Thoracic aorta (tissue), 2 donors: ENCODE results near the gene UBL7. TPM values are rescaled to one million over a fixed set of nuclear protein-coding genes. Genes with fewer than 3 reads are reported as not detected.
A peak's percentile ranks its signal among the peaks of the same experiment; 100 is the strongest.

Experiments
- ATAC-seq: fragments of 150-250 bp; one replicate; pipeline ENCODE4 v1.8.0; 2017; ENCODE audit warnings: low read depth; ENCODE audit not compliant: insufficient number of reproducible peaks, low FRiP score
- DNase-seq: peaks from one replicate; pipeline ENCODE4 v3.0.0-alpha.2; 2020; ENCODE audit warnings: low spot score
- H3K27ac ChIP-seq, 2 donors: fragments of 200-600 bp; sonication (generic); 1 replicate in 1 of 2; 2 replicates in 1 of 2; pipeline ENCODE4 v1.5.1; 2016; ENCODE audit warnings: mild to moderate bottlenecking in 2 of 2, moderate library complexity in 2 of 2
- H3K27me3 ChIP-seq: fragments of 200-600 bp; sonication (generic); replicated peaks from 2 replicates; pipeline ENCODE4 v1.6.0; 2016; ENCODE audit warnings: mild to moderate bottlenecking; ENCODE audit not compliant: insufficient read depth
- H3K36me3 ChIP-seq: fragments of 200-600 bp; sonication (generic); one replicate; pipeline ENCODE4 v1.5.1; 2016
- H3K4me1 ChIP-seq, 2 donors: fragments of 200-600 bp; sonication (generic); 1 replicate in 1 of 2; 2 replicates in 1 of 2; pipeline versions ENCODE4 v1.5.1 to v1.6.0; 2016; ENCODE audit warnings: low read depth in 2 of 2, mild to moderate bottlenecking in 1 of 2; ENCODE audit not compliant: control insufficient read depth in 1 of 2
- H3K4me3 ChIP-seq: fragments of 200-600 bp; sonication (generic); 2 replicates; pipeline ENCODE4 v1.5.1; 2016; ENCODE audit warnings: mild to moderate bottlenecking
- H3K9me3 ChIP-seq: fragments of 200-600 bp; sonication (generic); 2 replicates; pipeline ENCODE4 v1.5.1; 2016
- total RNA-seq, 2 donors: library from RNA; depleted of rRNA; stranded (reverse); fragments of >200 nt; gene quantifications; one replicate each; pipeline versions ENCODE4 v1.1.0 to v1.2.3, GENCODE V29; 2016
- TF ChIP-seq, protein P1 (sequence below): fragments of 200-600 bp; sonication (generic); IDR thresholded peaks from one replicate; pipeline ENCODE4 v1.5.1; 2019; ENCODE audit warnings: antibody characterized with exemption

Gene UBL7
- total RNA-seq, 2 donors from 2014 or later, result 41.1 to 70.5 TPM

GRCh38 chr15:74428970-74429780 is 31.8 kb downstream of the UBL7 start:
- no peaks in the 10 kb centered on the region for H3K9me3 ChIP-seq
- ATAC-seq, result no peak
- no peaks in the 10 kb centered on the region for H3K36me3 ChIP-seq
- H3K4me3 ChIP-seq, result no peak overlapping the region
- TF ChIP-seq, protein P1, sequence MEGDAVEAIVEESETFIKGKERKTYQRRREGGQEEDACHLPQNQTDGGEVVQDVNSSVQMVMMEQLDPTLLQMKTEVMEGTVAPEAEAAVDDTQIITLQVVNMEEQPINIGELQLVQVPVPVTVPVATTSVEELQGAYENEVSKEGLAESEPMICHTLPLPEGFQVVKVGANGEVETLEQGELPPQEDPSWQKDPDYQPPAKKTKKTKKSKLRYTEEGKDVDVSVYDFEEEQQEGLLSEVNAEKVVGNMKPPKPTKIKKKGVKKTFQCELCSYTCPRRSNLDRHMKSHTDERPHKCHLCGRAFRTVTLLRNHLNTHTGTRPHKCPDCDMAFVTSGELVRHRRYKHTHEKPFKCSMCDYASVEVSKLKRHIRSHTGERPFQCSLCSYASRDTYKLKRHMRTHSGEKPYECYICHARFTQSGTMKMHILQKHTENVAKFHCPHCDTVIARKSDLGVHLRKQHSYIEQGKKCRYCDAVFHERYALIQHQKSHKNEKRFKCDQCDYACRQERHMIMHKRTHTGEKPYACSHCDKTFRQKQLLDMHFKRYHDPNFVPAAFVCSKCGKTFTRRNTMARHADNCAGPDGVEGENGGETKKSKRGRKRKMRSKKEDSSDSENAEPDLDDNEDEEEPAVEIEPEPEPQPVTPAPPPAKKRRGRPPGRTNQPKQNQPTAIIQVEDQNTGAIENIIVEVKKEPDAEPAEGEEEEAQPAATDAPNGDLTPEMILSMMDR, result no peak
- no peak for DNase-seq
- peaks cover 4% of the 10 kb centered on the region for H3K27me3 ChIP-seq
- H3K4me1 ChIP-seq, result peaks cover 1 to 12% of the 10 kb centered on the region in 2 donors
- no peak overlapping the region for H3K27ac ChIP-seq

GRCh38 chr15:74428442-74428787 is 32.5 kb downstream of the UBL7 start:
- no peak overlapping the region for H3K27ac ChIP-seq
- TF ChIP-seq, protein P1, result no peak
- no peaks in the 10 kb centered on the region for H3K9me3 ChIP-seq
- H3K27me3 ChIP-seq, result peaks cover 4% of the 10 kb centered on the region
- ATAC-seq, result no peak
- peaks cover 0 to 9% of the 10 kb centered on the region in 2 donors for H3K4me1 ChIP-seq
- DNase-seq, result no peak
- no peak overlapping the region for H3K4me3 ChIP-seq
- no peaks in the 10 kb centered on the region for H3K36me3 ChIP-seq

GRCh38 chr15:74427607-74428441 is 33.1 kb downstream of the UBL7 start:
- Histone ChIP-seq H3K9me3 (no peaks in the 10 kb centered on the region), H3K4me1 (peaks cover 0 to 9% of the 10 kb centered on the region in 2 donors), H3K27ac (no peak overlapping the region), H3K36me3 (no peaks in the 10 kb centered on the region), H3K4me3 (no peak overlapping the region), H3K27me3 (peaks cover 4% of the 10 kb centered on the region)
- TF ChIP-seq, protein P1, result no peak
- DNase-seq (no peak), ATAC-seq (peak; percentile 41)

- H3K27me3 ChIP-seq, result no peaks in the 10 kb centered on the region
- DNase-seq, result no peak
- ATAC-seq, result no peak
- no peaks in the 10 kb centered on the region for H3K9me3 ChIP-seq
- no peaks in the 10 kb centered on the region for H3K36me3 ChIP-seq
- TF ChIP-seq, protein P1, result no peak
- no peak overlapping the region for H3K4me3 ChIP-seq
- no peak overlapping the region for H3K27ac ChIP-seq
- H3K4me1 ChIP-seq, result peaks cover 0 to 11% of the 10 kb centered on the region in 2 donors
Observed at GRCh38 chr15:74426404-74427281, 34.3 kb downstream of the UBL7 start.
